Body of pancreas (tissue), 4 donors: ENCODE data around the gene IGSF3.

Experiments
- POLR2A ChIP-seq, 3 donors: fragments of 450-650 bp; IDR thresholded peaks; one replicate each; pipeline ENCODE4 v1.6.1; 2016; ENCODE audit warnings: antibody characterized with exemption in 3 of 3, mild to moderate bottlenecking in 2 of 3
- TF ChIP-seq, protein P1 (sequence below), 7 experiments: fragments of 450-650 bp in 4 of 7; fragments of 200-600 bp in 3 of 7; sonication (generic) in 3 of 7; IDR thresholded peaks; one replicate each; pipeline ENCODE4 v1.5.1; 2016 to 2019; ENCODE audit warnings: antibody characterized with exemption in 7 of 7

DNA sequence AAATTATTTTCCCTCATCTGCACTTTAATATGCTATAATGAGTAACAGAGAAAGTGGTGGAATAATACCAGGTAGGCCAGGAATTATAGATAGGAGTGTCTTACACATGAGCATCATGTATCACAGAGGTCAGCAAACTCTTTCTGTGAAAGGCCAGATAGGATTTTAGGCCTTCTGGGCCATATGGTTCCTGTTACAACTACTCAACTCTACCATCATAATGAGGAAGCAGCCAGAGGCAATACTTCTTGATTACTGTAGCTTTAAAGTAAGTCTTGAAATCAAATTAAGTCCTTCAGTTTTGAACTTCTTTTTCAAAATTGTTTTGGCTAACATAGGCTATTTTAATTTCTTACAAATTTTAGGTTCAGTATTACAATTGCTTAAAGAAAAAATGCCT is 32.1 kb upstream of the IGSF3 start:
- TF ChIP-seq, protein P1, sequence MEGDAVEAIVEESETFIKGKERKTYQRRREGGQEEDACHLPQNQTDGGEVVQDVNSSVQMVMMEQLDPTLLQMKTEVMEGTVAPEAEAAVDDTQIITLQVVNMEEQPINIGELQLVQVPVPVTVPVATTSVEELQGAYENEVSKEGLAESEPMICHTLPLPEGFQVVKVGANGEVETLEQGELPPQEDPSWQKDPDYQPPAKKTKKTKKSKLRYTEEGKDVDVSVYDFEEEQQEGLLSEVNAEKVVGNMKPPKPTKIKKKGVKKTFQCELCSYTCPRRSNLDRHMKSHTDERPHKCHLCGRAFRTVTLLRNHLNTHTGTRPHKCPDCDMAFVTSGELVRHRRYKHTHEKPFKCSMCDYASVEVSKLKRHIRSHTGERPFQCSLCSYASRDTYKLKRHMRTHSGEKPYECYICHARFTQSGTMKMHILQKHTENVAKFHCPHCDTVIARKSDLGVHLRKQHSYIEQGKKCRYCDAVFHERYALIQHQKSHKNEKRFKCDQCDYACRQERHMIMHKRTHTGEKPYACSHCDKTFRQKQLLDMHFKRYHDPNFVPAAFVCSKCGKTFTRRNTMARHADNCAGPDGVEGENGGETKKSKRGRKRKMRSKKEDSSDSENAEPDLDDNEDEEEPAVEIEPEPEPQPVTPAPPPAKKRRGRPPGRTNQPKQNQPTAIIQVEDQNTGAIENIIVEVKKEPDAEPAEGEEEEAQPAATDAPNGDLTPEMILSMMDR (IDR thresholded peaks at IDR 0.05): no peak
- TF ChIP-seq POLR2A (IDR thresholded peaks at IDR 0.05): no peak
